GM10847 (cell line): ENCODE measurements around the gene SLC16A9.

Experiments
- POLR2A ChIP-seq: IDR thresholded peaks from 2 replicates; pipeline ENCODE4 v1.6.1; 2011; ENCODE audit not compliant: insufficient read length; ENCODE audit errors: extremely low read depth

Gene SLC16A9

GRCh38 chr10:59684006-59684405, 25.6 kb downstream of the SLC16A9 start:
- TF ChIP-seq POLR2A = no peak

- TF ChIP-seq POLR2A = no peak
These were observed 26.4 kb downstream of the SLC16A9 start for GRCh38 chr10:59682986-59683937.

DNA sequence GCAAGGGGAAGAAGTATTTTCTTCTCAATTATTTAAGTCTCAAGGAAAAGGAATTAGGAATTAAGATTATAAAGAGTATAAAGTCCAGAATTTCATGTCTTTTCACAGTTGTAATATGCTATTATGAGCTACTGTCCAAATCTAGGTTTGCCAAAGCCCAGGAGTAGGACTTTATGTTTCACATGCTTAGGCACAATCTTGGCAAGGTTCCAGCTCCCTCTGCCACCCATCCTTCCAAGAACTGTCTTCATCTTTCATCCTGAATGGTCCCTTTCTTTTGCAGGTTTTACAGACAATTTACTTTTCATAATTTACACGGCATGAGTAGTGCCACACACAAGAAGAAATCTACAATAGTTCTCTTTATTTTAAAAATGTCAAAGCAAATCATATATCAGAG, 29.5 kb downstream of the SLC16A9 start:
- no peak for TF ChIP-seq POLR2A

- no peak for TF ChIP-seq POLR2A
These were observed 30.8 kb downstream of the SLC16A9 start for GRCh38 chr10:59678884-59679301.

DNA sequence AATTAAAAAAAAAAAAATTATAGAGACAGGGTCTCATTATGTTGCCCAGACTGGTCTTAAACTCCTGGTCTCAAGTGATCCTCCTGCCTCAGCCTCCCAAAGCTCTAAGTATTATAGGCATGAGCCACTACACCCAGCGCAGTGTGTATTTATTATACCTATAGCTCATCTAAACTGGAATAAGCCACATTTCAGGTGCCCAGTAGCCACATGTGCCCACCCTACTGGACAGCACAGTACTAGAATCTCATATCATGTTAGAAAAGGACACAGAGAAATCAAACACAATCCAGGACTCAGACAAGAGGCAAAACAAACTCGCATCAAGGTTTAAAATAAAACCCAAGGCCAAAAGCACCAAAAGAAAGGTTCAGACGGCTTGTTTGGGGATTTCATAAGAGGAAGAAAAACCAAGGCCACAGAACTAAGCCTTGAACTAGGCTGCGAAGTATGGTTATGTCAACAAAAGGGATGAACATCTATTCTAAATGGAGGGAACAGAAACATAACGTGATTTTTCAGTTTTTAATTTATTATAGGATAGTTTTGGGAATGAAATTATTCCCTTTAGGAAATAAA, 32.3 kb downstream of the SLC16A9 start:
- no peak for TF ChIP-seq POLR2A

DNA sequence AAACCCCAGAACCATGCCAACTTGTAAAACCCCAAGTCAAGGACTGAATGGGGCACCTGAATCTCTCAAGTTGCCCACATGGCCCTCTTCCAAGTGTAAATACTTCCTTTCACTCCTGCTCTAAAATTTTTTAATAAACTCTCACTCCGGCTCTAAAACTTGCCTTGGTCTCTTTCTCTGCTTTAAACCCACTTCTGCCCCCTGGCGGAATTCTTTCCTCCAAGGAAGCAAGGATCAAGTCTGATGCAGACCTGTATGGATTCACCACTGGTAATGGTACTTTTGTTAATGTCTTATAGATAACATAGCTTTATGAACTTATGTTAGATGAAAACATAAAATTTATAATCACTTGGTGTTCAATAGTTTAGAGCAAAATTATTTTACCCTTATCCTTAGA, 33.8 kb downstream of the SLC16A9 start:
- no peak for TF ChIP-seq POLR2A

GRCh38 chr10:59674215-59674836, 35.3 kb downstream of the SLC16A9 start:
- no peak for TF ChIP-seq POLR2A

GRCh38 chr10:59672150-59672875, 37.3 kb downstream of the SLC16A9 start:
- TF ChIP-seq POLR2A = no peak

DNA sequence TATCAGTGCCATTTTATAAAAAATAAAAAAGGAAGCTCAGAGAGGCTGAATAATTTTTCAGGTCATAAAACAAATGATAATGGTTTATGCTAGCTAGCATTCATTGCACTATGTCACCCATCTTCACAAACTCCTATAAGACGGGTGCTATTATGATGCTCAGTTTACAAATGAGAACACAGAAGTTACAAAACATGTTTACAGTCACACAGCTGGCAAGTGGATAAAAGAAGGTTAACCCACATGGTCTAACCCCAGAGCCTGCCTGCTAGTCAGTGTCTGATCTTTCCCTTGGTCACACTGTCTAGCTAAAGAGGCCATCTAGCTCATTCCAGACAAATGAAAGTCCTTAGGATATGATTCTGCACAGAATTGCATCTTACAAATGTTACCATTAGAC, 39.4 kb downstream of the SLC16A9 start:
- no peak for TF ChIP-seq POLR2A

GRCh38 chr10:59668096-59668495, 41.6 kb downstream of the SLC16A9 start:
- TF ChIP-seq POLR2A = no peak

DNA sequence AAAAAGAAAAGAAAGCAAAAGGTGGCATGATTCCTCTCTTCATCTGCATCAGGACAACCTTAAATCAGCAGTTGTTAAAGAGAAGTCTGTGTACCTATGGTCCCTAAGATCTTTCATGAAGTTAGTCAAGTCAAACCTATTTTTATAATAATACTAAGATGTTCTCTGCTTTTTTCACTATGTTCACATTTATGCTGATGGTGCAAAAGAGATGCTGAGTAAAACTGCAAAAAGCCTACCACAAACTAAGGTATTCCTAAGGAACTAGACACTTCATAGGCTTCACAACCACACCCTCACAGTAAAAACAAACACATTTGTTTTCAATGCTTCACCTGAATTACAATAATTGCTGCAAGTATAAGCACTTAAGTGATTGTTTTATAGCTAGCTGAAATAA, 43.3 kb downstream of the SLC16A9 start:
- TF ChIP-seq POLR2A = no peak

GRCh38 chr10:59657724-59658123, 51.9 kb downstream of the SLC16A9 start:
- no peak for TF ChIP-seq POLR2A

DNA sequence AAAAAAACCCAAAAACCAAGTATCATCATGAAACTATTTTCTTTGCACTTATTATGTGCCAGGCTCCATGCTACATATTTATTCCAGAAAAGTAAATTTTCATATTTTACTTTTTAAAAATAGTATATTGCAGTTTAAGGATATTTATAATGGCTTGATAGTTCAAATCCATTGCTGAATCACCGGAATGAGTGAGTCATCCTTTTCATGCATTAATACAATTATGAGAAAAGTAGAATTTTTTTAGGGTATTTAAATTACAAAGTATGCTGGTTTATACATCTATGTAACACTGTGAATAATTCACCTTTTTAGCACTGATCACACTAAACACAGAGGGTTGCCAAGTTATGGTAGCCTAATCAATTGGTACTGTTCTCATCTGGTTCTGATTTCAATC, 54.3 kb downstream of the SLC16A9 start:
- no peak for TF ChIP-seq POLR2A

DNA sequence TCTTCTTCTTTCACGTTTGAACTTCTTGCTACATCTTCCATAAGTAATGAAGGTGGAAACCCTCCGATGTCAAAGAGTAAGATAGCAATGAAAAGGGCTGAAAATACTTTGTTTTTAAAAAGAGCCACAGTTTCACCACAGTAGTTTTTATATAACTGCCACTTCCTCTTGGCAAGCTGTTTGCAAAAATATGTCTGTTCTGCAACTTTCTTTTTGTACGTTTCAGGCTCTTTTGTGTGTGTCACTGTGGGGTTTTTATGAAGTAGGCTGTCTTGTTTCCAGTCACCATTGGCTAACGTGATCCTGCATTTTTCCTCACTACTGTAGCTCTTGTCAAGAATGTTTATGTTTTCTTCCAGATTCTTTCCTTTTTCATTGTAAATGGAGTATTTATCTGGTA, 55.6 kb downstream of the SLC16A9 start:
- no peak for TF ChIP-seq POLR2A

- TF ChIP-seq POLR2A = no peak
These were observed 57.7 kb downstream of the SLC16A9 start for GRCh38 chr10:59651902-59652301.
